Lung (tissue), 12 donors: ENCODE results near the gene PARPBP. TPM values are rescaled to one million over a fixed set of nuclear protein-coding genes. Genes with fewer than 3 reads are reported as not detected.

Experiments
- ATAC-seq: fragments of 200-7000 bp; cut with Tn5 transposase; one replicate; pipeline ENCODE4 v1.9.1; 2020; ENCODE audit warnings: moderate number of reproducible peaks; ENCODE audit not compliant: insufficient read depth, low FRiP score
- DNase-seq, 3 donors: peaks; one replicate each; pipeline ENCODE4 v3.0.0-alpha.2; 2013 to 2017
- H3K27ac ChIP-seq, 2 donors: one replicate each; pipeline ENCODE4 v1.5.1; 2013; ENCODE audit warnings: mild to moderate bottlenecking in 2 of 2, moderate library complexity in 2 of 2, control low read depth in 1 of 2, inconsistent platforms in 1 of 2, low read depth in 1 of 2, low read length in 1 of 2
- H3K27me3 ChIP-seq, 3 donors: one replicate each; pipeline ENCODE4 v1.5.1; 2013; ENCODE audit warnings: low read length in 2 of 3; ENCODE audit not compliant: control insufficient read depth in 3 of 3, insufficient read depth in 3 of 3
- H3K36me3 ChIP-seq, 4 donors: one replicate each; pipeline ENCODE4 v1.5.1; 2013; ENCODE audit warnings: low read length in 4 of 4, mild to moderate bottlenecking in 1 of 4, moderate library complexity in 1 of 4; ENCODE audit not compliant: control insufficient read depth in 4 of 4, insufficient read depth in 4 of 4
- H3K4me1 ChIP-seq, 5 donors: one replicate each; pipeline ENCODE4 v1.5.1; 2013; ENCODE audit warnings: low read length in 5 of 5, mild to moderate bottlenecking in 2 of 5, moderate library complexity in 1 of 5; ENCODE audit not compliant: control insufficient read depth in 5 of 5, insufficient read depth in 5 of 5
- H3K4me3 ChIP-seq: one replicate; pipeline ENCODE4 v1.5.1; 2013; ENCODE audit warnings: mild to moderate bottlenecking, control low read depth, moderate library complexity
- H3K9ac ChIP-seq, 2 donors: one replicate each; pipeline ENCODE4 v1.5.1; 2013; ENCODE audit warnings: low read length in 2 of 2, control low read depth in 1 of 2; ENCODE audit not compliant: insufficient read depth in 1 of 2
- H3K9me3 ChIP-seq, 4 donors: one replicate each; pipeline ENCODE4 v1.5.1; 2013; ENCODE audit warnings: low read length in 3 of 4, mild to moderate bottlenecking in 1 of 4, moderate library complexity in 1 of 4; ENCODE audit not compliant: control insufficient read depth in 4 of 4, insufficient read depth in 3 of 4
- WGBS, 2 donors: extraction: QIAGEN DNeasy Blood & Tissue Kit; methylation state at CpG; one replicate each; pipeline ENCODE4 v1.1.7; 2013; 5-methylcytosine and 5-hydroxymethylcytosine counted together
- polyA plus RNA-seq, 2 donors: library from polyadenylated mRNA; stranded (reverse); fragments of 200-250 nt; gene quantifications; one replicate each; pipeline ENCODE4 v1.2.1, GENCODE V29; 2013
- total RNA-seq, 2 donors: library from RNA; depleted of rRNA in 1 of 2; stranded (reverse); fragments of >200 nt in 1 of 2; gene quantifications; one replicate each; pipeline ENCODE4 v1.2.1, GENCODE V29; 2014 to 2021
- TF ChIP-seq, protein P1 (sequence below): IDR thresholded peaks from 2 replicates; pipeline ENCODE4 v1.5.1; 2012; ENCODE audit warnings: mild to moderate bottlenecking; ENCODE audit errors: control extremely low read depth, extremely low read depth
- donor health status: control.
- donor health status: control.
- donor health status: Bipolar disorder and iron deficiency.
- donor health status: healthy.
- donor health status: DM: yes; HTN: yes; CAD: no.

PARPBP gene
- total and polyA plus RNA-seq, 4 donors, result 1.2 to 6.1 (median 1.6) TPM

GRCh38 chr12:102182635-102183034 lies 62.7 kb downstream of the PARPBP start:
- TF ChIP-seq, protein P1, sequence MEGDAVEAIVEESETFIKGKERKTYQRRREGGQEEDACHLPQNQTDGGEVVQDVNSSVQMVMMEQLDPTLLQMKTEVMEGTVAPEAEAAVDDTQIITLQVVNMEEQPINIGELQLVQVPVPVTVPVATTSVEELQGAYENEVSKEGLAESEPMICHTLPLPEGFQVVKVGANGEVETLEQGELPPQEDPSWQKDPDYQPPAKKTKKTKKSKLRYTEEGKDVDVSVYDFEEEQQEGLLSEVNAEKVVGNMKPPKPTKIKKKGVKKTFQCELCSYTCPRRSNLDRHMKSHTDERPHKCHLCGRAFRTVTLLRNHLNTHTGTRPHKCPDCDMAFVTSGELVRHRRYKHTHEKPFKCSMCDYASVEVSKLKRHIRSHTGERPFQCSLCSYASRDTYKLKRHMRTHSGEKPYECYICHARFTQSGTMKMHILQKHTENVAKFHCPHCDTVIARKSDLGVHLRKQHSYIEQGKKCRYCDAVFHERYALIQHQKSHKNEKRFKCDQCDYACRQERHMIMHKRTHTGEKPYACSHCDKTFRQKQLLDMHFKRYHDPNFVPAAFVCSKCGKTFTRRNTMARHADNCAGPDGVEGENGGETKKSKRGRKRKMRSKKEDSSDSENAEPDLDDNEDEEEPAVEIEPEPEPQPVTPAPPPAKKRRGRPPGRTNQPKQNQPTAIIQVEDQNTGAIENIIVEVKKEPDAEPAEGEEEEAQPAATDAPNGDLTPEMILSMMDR, result no peak
- Histone ChIP-seq H3K4me3 (no peak overlapping the region), H3K36me3 (no peaks in the 10 kb centered on the region), H3K27ac (no peak overlapping the region), H3K9ac (no peak overlapping the region), H3K9me3 (no peaks in the 10 kb centered on the region), H3K27me3 (no peaks in the 10 kb centered on the region), H3K4me1 (no peaks in the 10 kb centered on the region)
- ATAC-seq, result no peak
- whole genome bisulfite sequencing, 2 donors, result 18 to 39% methylated on average over 2 of the region's 2 CpGs
- DNase-seq, result peak in 1 of 3 donors; percentile 24

DNA sequence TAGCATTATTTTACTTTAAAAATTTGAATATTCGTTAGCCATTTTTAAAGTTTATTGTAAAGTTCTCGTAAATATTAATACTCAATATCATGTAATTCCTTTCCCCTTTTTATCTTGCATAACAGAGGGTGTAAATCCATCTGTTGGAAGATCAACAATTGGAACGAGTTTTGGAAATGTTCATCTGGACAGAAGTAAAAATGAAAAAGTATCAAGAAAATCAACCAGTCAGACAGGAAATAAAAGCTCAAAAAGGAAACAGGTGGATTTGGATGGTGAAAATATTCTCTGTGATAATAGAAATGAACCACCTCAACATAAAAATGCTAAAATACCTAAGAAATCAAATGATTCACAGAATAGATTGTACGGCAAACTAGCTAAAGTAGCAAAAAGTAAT lies 75.8 kb downstream of the PARPBP start:
- WGBS, 2 donors, result 86 to 90% methylated on average over 4 of the region's 4 CpGs
- no peak for ATAC-seq
- Histone ChIP-seq H3K4me1 (no peaks in the 10 kb centered on the region), H3K27me3 (no peaks in the 10 kb centered on the region), H3K9ac (no peak overlapping the region), H3K36me3 (no peaks in the 10 kb centered on the region), H3K27ac (no peak overlapping the region), H3K4me3 (no peak overlapping the region), H3K9me3 (no peaks in the 10 kb centered on the region)
- TF ChIP-seq, protein P1, result no peak
- no peak for DNase-seq

DNA sequence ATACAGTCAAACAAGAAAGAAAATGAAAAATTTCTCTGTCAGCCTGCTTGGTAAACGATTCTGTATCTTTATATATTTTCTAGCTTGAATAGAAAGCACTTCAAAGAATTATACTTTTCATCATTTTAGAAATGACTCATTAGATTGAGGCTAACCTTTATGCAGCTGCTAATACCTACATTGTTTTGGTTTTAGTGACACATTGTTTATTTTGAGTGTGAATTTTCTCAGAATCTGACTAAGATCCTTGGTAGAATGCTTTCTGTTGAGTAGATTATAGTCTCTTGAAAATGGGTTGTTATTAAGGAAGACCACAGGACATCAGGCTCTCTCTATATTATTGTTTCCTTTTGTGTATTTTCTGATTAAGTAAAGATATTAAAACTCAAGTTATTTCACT lies 77.8 kb downstream of the PARPBP start, which contains the start of gene PMCH:
Gene PMCH, minus strand, starts transcription at position 45 of the 400 bp plus-strand sequence. CDS start 63 bp downstream, outside the sequence.
- no peaks in the 10 kb centered on the region for H3K27me3 ChIP-seq
- TF ChIP-seq, protein P1, result no peak
- DNase-seq, result no peak
- no peaks in the 10 kb centered on the region for H3K36me3 ChIP-seq
- WGBS, 2 donors, result 57 to 86% methylated on average over 1 of the region's 1 CpG
- H3K4me3 ChIP-seq, result no peak within 1 kb of the TSS
- ATAC-seq, result no peak
- H3K4me1 ChIP-seq, result no peaks in the 10 kb centered on the region
- no peak within 1 kb of the TSS for H3K9ac ChIP-seq
- no peak within 1 kb of the TSS for H3K27ac ChIP-seq
- no peaks in the 10 kb centered on the region for H3K9me3 ChIP-seq

GRCh38 chr12:102201436-102202061 lies 81.6 kb downstream of the PARPBP start:
- 76% methylated on average over 3 of the region's 3 CpGs for WGBS, 2 donors
- peaks cover 0 to 2% (median 0%) of the 10 kb centered on the region in 4 donors for H3K9me3 ChIP-seq
- H3K27ac ChIP-seq, result no peak overlapping the region
- no peaks in the 10 kb centered on the region for H3K27me3 ChIP-seq
- no peak overlapping the region for H3K4me3 ChIP-seq
- ATAC-seq, result no peak
- TF ChIP-seq, protein P1, result no peak
- H3K36me3 ChIP-seq, result no peaks in the 10 kb centered on the region
- peak in 2 of 3 donors; percentile 59 to 64 for DNase-seq
- H3K9ac ChIP-seq, result no peak overlapping the region
- H3K4me1 ChIP-seq, result no peaks in the 10 kb centered on the region
